ENCODE results near the gene PPM1E. TPM values are rescaled to one million over a fixed set of nuclear protein-coding genes. Genes with fewer than 3 reads are reported as not detected.
A peak's percentile ranks its signal among the peaks of the same experiment; 100 is the strongest.
"Not testable (repeated sequence)": the region's sequence is repeated elsewhere in the genome, so short reads cannot be mapped to it uniquely, and the experiment has no call there.

The PPM1E gene
- total RNA-seq, 1 donor from 2014 or later, result 1.7 TPM

GRCh38 chr17:58840820-58841612 is 85.4 kb downstream of the PPM1E start:
- DNase-seq (ENCODE audit: low spot score), result no peak

GRCh38 chr17:58846413-58846812 is 90.8 kb downstream of the PPM1E start:
- not testable (repeated sequence) for DNase-seq (ENCODE audit: low spot score)

- DNase-seq (ENCODE audit: low spot score), result not testable (repeated sequence)
Observed at GRCh38 chr17:58850106-58850505, 94.5 kb downstream of the PPM1E start.

GRCh38 chr17:58865301-58865700 is 109.6 kb downstream of the PPM1E start:
- no peak for DNase-seq (ENCODE audit: low spot score)

- no peak for DNase-seq (ENCODE audit: low spot score)
Observed at GRCh38 chr17:58870747-58871146, 115.1 kb downstream of the PPM1E start.

GRCh38 chr17:58873926-58874325 is 118.3 kb downstream of the PPM1E start:
- DNase-seq (ENCODE audit: low spot score), result no peak

- no peak for DNase-seq (ENCODE audit: low spot score)
Observed at GRCh38 chr17:58875261-58875660, 119.6 kb downstream of the PPM1E start.

- no peak for DNase-seq (ENCODE audit: low spot score)
Observed at GRCh38 chr17:58884161-58884560, 128.5 kb downstream of the PPM1E start.

GRCh38 chr17:58886514-58886913 is 130.9 kb downstream of the PPM1E start:
- no peak for DNase-seq (ENCODE audit: low spot score)

- no peak for DNase-seq (ENCODE audit: low spot score)
Observed at GRCh38 chr17:58889928-58890327, 134.3 kb downstream of the PPM1E start.

GRCh38 chr17:58899191-58899590 is 143.5 kb downstream of the PPM1E start:
- DNase-seq (ENCODE audit: low spot score), result no peak

GRCh38 chr17:58902322-58902721 is 146.7 kb downstream of the PPM1E start:
- no peak for DNase-seq (ENCODE audit: low spot score)

- DNase-seq (ENCODE audit: low spot score), result no peak
Observed at GRCh38 chr17:58911741-58912343, 156.2 kb downstream of the PPM1E start.

GRCh38 chr17:58913552-58913951 is 157.9 kb downstream of the PPM1E start:
- DNase-seq (ENCODE audit: low spot score), result no peak

- DNase-seq (ENCODE audit: low spot score), result peak; percentile 1
Observed at GRCh38 chr17:58913971-58914769, 158.5 kb downstream of the PPM1E start.

- no peak for DNase-seq (ENCODE audit: low spot score)
Observed at GRCh38 chr17:58917228-58917627, 161.6 kb downstream of the PPM1E start.

- DNase-seq (ENCODE audit: low spot score), result no peak
Observed at GRCh38 chr17:58918072-58918471, 162.4 kb downstream of the PPM1E start.

GRCh38 chr17:58918884-58919283 is 163.2 kb downstream of the PPM1E start:
- peak; percentile 34 for DNase-seq (ENCODE audit: low spot score)

- no peak for DNase-seq (ENCODE audit: low spot score)
Observed at GRCh38 chr17:58920773-58921172, 165.1 kb downstream of the PPM1E start.

- no peak for DNase-seq (ENCODE audit: low spot score)
Observed at GRCh38 chr17:58932956-58933355, 177.3 kb downstream of the PPM1E start.

- DNase-seq (ENCODE audit: low spot score), result no peak
Observed at GRCh38 chr17:58936295-58936694, 180.6 kb downstream of the PPM1E start.

GRCh38 chr17:58944166-58944565 is 188.5 kb downstream of the PPM1E start:
- DNase-seq (ENCODE audit: low spot score), result no peak

All from umbilical cord (tissue), 2 donors.